Mesendoderm (in vitro differentiated cells): Measurements from ENCODE around the gene P2RY2.

ENCODE experiments used
- DNase-seq: peaks from one replicate; pipeline ENCODE4 v3.0.0; 2013
- H2AK5ac ChIP-seq: 2 replicates; pipeline ENCODE4 v1.6.1; 2013; ENCODE audit warnings: low read length, inconsistent platforms
- H2BK120ac ChIP-seq: 2 replicates; pipeline ENCODE4 v1.6.1; 2013; ENCODE audit warnings: low read depth, mild to moderate bottlenecking, low read length, moderate library complexity, mixed read lengths
- H2BK15ac ChIP-seq: replicated peaks from 2 replicates; pipeline ENCODE4 v1.6.1; 2013; ENCODE audit warnings: low read depth, mild to moderate bottlenecking, moderate library complexity
- H2BK5ac ChIP-seq: 2 replicates; pipeline ENCODE4 v1.6.1; 2013; ENCODE audit warnings: low read length, inconsistent platforms
- H3K18ac ChIP-seq: 2 replicates; pipeline ENCODE4 v1.6.1; 2013; ENCODE audit warnings: mild to moderate bottlenecking, low read length, mixed read lengths
- H3K23ac ChIP-seq: one replicate; pipeline ENCODE4 v1.6.1; 2013; ENCODE audit warnings: low read length
- H3K27ac ChIP-seq: 2 replicates; pipeline ENCODE4 v1.5.1; 2013; ENCODE audit warnings: low read depth, mild to moderate bottlenecking, inconsistent platforms, low read length, moderate library complexity
- H3K27me3 ChIP-seq: 2 replicates; pipeline ENCODE4 v1.6.1; 2013; ENCODE audit warnings: low read length, control low read depth, mild to moderate bottlenecking, inconsistent platforms; ENCODE audit not compliant: insufficient read depth, poor library complexity
- H3K36me3 ChIP-seq: 2 replicates; pipeline ENCODE4 v1.6.1; 2013; ENCODE audit warnings: low read length, inconsistent platforms; ENCODE audit not compliant: control insufficient read depth, insufficient read depth
- H3K4ac ChIP-seq: one replicate; pipeline ENCODE4 v1.6.1; 2013; ENCODE audit warnings: low read depth, mild to moderate bottlenecking, low read length, moderate library complexity
- H3K4me1 ChIP-seq: 2 replicates; pipeline ENCODE4 v1.6.1; 2013; ENCODE audit warnings: low read depth, low read length, inconsistent platforms; ENCODE audit not compliant: control insufficient read depth
- H3K4me2 ChIP-seq: 2 replicates; pipeline ENCODE4 v1.6.1; 2013; ENCODE audit warnings: low read length
- H3K4me3 ChIP-seq: 2 replicates; pipeline ENCODE4 v1.5.1; 2013; ENCODE audit warnings: mild to moderate bottlenecking, low read length
- H3K56ac ChIP-seq: one replicate; pipeline ENCODE4 v1.6.1; 2013; ENCODE audit warnings: low read length
- H3K79me1 ChIP-seq: 2 replicates; pipeline ENCODE4 v1.6.1; 2013; ENCODE audit warnings: low read length, inconsistent platforms
- H3K79me2 ChIP-seq: 2 replicates; pipeline ENCODE4 v1.6.1; 2013; ENCODE audit warnings: mild to moderate bottlenecking, low read length; ENCODE audit not compliant: control insufficient read depth, insufficient read depth
- H3K9ac ChIP-seq: 2 replicates; pipeline ENCODE4 v1.6.1; 2013; ENCODE audit warnings: low read length, inconsistent platforms
- H4K5ac ChIP-seq: one replicate; pipeline ENCODE4 v1.6.1; 2013; ENCODE audit warnings: low read length
- H4K8ac ChIP-seq: one replicate; pipeline ENCODE4 v1.6.1; 2013; ENCODE audit warnings: low read depth, mild to moderate bottlenecking, control low read depth, low read length, moderate library complexity
- WGBS: extraction: QIAGEN DNeasy Blood & Tissue Kit; methylation state at CpG from one replicate; pipeline ENCODE4 v1.1.7; 2013; ENCODE audit warnings: low lambda C conversion rate, missing lambda C conversion rate; ENCODE audit not compliant: insufficient coverage; ENCODE audit errors: extremely low coverage; 5-methylcytosine and 5-hydroxymethylcytosine counted together

P2RY2 gene

DNA sequence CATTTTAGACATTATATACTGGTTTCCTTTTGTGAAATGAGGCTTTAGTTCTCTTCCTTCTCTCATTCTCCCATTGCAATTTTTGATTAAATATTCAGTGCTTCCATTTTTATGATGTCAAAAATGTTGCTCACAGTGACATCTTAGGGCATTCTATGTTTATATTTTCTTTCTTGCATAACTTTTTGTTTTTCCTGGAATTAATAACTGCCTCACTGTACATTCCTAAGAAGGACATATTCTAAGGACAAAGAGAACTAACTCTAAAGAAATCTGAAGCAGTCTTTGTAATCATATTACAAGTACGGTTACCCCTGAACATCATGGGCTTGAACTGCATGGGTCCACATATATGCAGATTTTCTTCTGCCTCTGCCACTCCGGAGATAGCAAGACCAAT, 28.2 kb downstream of the P2RY2 start:
- Histone ChIP-seq H3K27ac (no peak overlapping the region), H4K8ac (no peak overlapping the region), H3K4ac (no peak overlapping the region), H3K18ac (no peak overlapping the region), H3K79me2 (no peaks in the 10 kb centered on the region), H2AK5ac (no peak overlapping the region), H3K27me3 (no peaks in the 10 kb centered on the region), H3K4me2 (no peak overlapping the region), H3K56ac (no peak overlapping the region), H3K4me1 (no peaks in the 10 kb centered on the region), H3K23ac (no peak overlapping the region), H3K79me1 (no peaks in the 10 kb centered on the region), H4K5ac (no peak overlapping the region), H2BK15ac (no peak overlapping the region), H3K4me3 (no peak overlapping the region), H2BK5ac (no peak overlapping the region), H3K36me3 (no peaks in the 10 kb centered on the region), H2BK120ac (no peak overlapping the region), H3K9ac (no peak overlapping the region)
- DNase-seq: no peak
- no CpG with 5 or more reads among the region's 2 CpGs for WGBS

DNA sequence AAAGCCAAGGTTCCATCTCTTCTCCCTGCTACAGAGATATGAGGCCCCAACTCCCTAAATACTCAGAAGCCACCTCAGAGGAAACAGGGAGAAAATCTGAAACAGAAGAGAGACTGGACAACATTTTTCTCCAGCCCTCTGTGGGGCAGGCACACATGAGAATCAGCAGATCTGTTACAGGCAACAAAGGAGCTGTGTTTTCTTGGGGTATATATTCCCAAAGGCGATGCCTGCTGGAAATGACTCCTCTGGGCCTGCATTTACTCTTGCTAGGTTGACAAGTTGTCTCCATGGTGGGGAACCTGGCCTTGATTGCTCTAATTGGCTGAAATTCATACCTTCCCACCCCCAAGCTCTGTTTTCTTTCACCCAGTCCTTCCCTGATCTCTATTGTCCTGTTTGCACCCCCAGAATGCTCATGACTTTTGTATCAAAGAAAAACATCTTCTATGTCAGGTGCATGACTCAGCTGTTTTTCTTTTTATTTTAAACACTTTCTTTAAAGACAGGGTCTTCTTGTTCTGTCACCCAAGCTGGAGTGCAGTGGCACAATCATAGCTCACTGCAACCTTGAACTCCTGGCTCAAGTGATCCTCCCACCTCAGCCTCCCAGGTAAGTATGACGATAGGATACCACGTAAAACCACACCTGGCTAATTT, 30.6 kb downstream of the P2RY2 start:
- Histone ChIP-seq H3K9ac (no peak overlapping the region), H3K79me1 (no peaks in the 10 kb centered on the region), H2BK120ac (no peak overlapping the region), H3K27ac (no peak overlapping the region), H2BK15ac (no peak overlapping the region), H3K4ac (no peak overlapping the region), H3K18ac (no peak overlapping the region), H3K79me2 (no peaks in the 10 kb centered on the region), H2BK5ac (no peak overlapping the region), H3K36me3 (no peaks in the 10 kb centered on the region), H2AK5ac (no peak overlapping the region), H3K23ac (no peak overlapping the region), H3K4me2 (no peak overlapping the region), H3K4me1 (no peaks in the 10 kb centered on the region), H3K27me3 (no peaks in the 10 kb centered on the region), H4K5ac (no peak overlapping the region), H3K4me3 (no peak overlapping the region), H3K56ac (no peak overlapping the region), H4K8ac (no peak overlapping the region)
- DNase-seq: no peak
- WGBS: no CpG with 5 or more reads among the region's 3 CpGs

DNA sequence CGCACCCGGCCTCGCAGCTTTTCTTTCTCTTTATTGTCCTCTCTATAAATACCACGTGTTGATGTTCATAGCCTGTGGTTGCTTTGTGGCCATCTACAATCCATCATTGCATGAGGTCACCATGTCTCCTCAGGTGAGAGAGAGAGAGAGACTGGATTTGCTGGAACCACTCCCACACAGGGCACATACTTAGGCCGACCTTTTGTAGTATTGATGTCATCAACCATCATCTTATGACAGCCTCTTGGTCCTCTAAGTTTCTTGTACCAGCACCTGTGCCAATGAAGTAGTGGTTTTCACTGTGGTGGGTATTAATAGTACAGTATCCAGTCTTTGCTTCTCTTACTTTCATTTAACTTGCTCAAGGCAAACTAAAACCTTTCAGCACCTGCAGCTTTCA, 31.2 kb downstream of the P2RY2 start:
- H3K56ac ChIP-seq: no peak overlapping the region
- H4K8ac ChIP-seq: no peak overlapping the region
- no peaks in the 10 kb centered on the region for H3K79me1 ChIP-seq
- no peak overlapping the region for H3K9ac ChIP-seq
- H3K27ac ChIP-seq: no peak overlapping the region
- no peak overlapping the region for H3K4ac ChIP-seq
- H3K4me3 ChIP-seq: no peak overlapping the region
- no peaks in the 10 kb centered on the region for H3K36me3 ChIP-seq
- no peak overlapping the region for H3K23ac ChIP-seq
- H3K18ac ChIP-seq: no peak overlapping the region
- H2BK5ac ChIP-seq: no peak overlapping the region
- no peak overlapping the region for H3K4me2 ChIP-seq
- H3K4me1 ChIP-seq: no peaks in the 10 kb centered on the region
- no peak overlapping the region for H2AK5ac ChIP-seq
- no peak overlapping the region for H2BK120ac ChIP-seq
- no peak overlapping the region for H4K5ac ChIP-seq
- no peak overlapping the region for H2BK15ac ChIP-seq
- WGBS: no CpG with 5 or more reads among the region's 5 CpGs
- H3K27me3 ChIP-seq: no peaks in the 10 kb centered on the region
- H3K79me2 ChIP-seq: no peaks in the 10 kb centered on the region
- no peak for DNase-seq

DNA sequence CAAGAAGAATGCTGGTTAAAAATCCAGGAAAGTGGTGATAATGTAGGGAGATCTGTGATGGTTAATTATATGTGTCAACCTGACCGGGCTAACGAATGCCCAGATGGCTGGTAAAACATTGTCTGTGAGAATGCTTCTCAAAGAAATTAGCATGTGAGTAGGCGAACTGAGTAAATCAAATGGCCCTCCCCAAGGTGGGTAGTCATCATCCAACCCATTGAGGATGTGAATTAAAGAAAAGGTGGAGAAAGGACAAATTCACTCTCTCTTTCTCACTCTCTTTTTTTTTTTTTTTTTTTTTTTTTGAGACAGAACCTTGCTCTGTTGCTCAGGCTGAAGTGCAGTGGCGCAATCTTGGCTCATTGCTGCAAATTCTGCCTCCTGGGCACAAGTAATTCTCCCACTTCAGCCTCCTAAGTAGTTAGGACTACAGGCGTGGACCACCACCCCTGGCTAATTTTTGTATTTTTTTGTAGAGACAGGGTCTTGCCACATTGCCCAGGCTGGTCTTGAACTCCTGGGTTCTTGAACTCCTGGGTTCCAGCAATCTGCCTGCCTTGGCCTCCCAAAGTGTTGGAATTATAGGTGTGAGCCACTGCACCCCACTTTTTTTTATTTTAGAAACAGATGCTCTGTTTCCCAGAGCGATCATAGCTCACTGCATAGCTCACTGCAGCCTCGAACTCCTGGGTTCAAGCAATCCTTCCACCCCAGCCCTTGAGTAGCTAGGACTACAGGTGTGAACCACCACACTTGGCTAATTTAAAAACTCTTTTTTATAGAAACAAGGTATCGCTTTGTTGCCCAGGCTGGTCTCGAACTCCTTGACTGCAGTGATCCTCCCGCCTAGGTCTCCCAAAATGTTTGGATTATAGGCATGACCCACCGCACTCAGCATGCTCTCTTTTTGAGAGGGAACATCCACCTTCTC, 32.0 kb downstream of the P2RY2 start:
- Histone ChIP-seq H2AK5ac (no peak overlapping the region), H2BK120ac (no peak overlapping the region), H4K5ac (no peak overlapping the region), H3K79me2 (no peaks in the 10 kb centered on the region), H2BK5ac (no peak overlapping the region), H4K8ac (no peak overlapping the region), H3K23ac (no peak overlapping the region), H3K4me3 (no peak overlapping the region), H3K27ac (no peak overlapping the region), H3K4me2 (no peak overlapping the region), H3K36me3 (no peaks in the 10 kb centered on the region), H3K79me1 (no peaks in the 10 kb centered on the region), H3K56ac (no peak overlapping the region), H3K9ac (no peak overlapping the region), H2BK15ac (no peak overlapping the region), H3K27me3 (no peaks in the 10 kb centered on the region), H3K4me1 (no peaks in the 10 kb centered on the region), H3K4ac (no peak overlapping the region), H3K18ac (no peak overlapping the region)
- WGBS: no CpG with 5 or more reads among the region's 11 CpGs
- DNase-seq: no peak

DNA sequence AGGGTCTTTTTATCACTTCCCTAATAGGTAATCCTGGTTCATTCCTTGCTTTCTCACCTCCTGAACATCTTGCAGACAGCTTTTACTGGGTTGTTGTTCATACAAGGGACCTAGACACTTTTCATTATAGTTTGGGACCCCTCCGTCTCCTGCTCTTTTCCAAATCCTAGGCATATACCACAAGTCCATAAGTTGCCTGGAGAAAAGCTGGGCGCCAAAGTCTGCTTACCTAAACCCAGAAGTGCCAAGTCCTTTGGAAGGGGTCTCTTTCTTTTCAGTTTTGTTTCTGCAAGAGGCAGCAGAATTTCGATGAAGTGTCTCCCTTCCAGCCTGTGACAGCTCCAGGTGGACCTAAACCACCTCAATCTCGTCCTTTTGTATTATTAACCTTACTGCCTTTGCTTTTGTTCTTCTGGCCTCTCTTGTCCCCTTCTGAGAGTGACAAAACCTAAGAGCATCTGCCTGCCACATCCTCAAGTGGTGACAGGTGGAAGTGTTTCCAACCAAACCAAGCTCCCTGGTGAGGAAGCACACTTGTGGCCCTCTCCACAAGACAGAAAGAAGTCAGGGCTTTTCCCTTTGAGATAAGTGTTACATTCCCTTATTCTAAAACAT, 34.6 kb downstream of the P2RY2 start:
- Histone ChIP-seq H2AK5ac (no peak overlapping the region), H3K23ac (no peak overlapping the region), H3K79me2 (no peaks in the 10 kb centered on the region), H2BK5ac (no peak overlapping the region), H2BK120ac (no peak overlapping the region), H3K27me3 (no peaks in the 10 kb centered on the region), H2BK15ac (no peak overlapping the region), H4K8ac (no peak overlapping the region), H3K56ac (no peak overlapping the region), H3K79me1 (no peaks in the 10 kb centered on the region), H3K4ac (no peak overlapping the region), H3K4me2 (no peak overlapping the region), H3K18ac (no peak overlapping the region), H3K4me1 (no peaks in the 10 kb centered on the region), H4K5ac (no peak overlapping the region), H3K36me3 (no peaks in the 10 kb centered on the region), H3K27ac (no peak overlapping the region), H3K4me3 (no peak overlapping the region), H3K9ac (no peak overlapping the region)
- WGBS: no CpG with 5 or more reads among the region's 4 CpGs
- DNase-seq: peak; percentile 62
